Myocyte (in vitro differentiated cells): ENCODE measurements around the gene CACNA1H. TPM values are rescaled to one million over a fixed set of nuclear protein-coding genes. Genes with fewer than 3 reads are reported as not detected.

Experiments used
- DNase-seq: peaks from one replicate; pipeline ENCODE4 v3.0.0-alpha.2; 2012; ENCODE audit warnings: low read depth
- total RNA-seq: library from RNA; depleted of rRNA; stranded (reverse); fragments of >200 nt; gene quantifications from 2 replicates; pipeline ENCODE4 v1.2.3, GENCODE V29; 2014

CACNA1H gene
- total RNA-seq, 1 donor from 2014 or later, result 0.16 TPM

- DNase-seq, result no peak
These were observed 4.9 kb downstream of the CACNA1H start for GRCh38 chr16:1157639-1158455.

- no peak for DNase-seq
These were observed 5.8 kb downstream of the CACNA1H start for GRCh38 chr16:1158456-1159324.

DNA sequence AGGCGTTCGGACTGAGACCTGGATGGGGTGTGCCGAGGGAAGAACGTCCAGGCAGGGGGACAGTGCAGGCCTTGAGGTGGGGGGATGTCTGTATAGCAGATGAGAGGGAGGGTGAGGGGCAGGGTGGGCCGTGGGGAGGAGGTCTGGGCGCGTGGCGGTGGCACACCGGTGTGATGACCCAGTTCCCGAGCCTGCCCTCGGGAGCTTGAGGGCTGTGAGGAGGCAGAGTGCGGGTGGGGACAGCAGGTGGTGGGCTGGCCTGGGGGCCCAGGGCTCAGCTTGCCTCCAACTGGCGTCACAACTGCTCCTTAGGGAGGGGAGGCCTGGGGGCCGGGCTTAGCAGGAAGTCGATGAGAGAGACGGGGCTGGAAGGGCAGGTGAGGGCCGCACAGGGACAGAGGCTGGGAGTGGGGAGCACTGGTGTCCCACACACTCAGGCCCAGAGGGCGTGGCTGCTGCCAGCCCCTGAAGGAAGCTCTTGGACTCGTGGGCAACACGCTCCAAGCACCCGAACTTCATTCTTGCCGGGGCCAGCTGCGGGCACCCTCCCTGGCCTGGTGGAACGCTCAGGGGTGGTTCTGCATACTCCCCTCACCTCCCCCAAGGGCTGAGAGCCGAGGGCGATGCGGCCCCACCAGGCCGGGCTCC lies 6.5 kb downstream of the CACNA1H start:
- no peak for DNase-seq

DNA sequence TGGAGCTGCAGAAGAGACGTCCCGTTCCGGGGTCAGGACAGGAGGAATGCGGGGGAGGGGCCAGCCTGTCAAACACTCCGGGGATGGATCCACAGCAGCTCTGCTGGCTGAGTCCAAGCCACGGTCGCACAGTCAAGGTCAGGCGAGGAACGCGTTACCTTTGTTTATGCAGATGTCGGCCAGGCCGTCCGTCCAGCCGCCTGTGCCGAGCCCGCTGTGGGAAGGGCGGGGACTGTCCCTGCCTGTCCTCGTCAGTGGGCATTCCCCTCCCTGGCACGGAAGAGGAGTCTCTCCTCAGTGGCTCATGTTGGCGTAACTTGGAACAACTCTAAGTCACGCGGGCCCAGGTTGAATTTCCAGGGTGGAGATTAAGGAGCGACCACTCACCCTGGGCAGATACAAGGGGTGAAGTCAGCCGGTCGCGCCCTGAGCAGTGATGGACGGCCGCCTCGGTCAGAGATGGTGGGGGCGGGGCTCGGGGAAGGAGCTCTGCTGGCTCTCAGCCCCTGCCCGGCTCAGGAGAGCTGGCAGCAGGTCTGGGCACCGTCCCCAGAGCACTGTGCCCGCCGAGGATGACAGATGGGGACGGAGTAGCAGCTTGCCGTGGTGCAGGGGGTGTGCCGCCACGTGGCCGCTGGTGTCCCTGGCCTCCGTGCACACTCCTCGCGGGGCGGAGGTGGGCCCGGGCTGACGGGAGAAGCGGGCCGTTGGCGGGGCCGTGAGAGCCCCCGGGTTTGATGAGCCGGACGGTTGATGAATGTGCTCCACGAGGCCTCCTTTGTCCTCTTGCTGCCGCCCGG lies 7.3 kb downstream of the CACNA1H start:
- no peak for DNase-seq

GRCh38 chr16:1160773-1161348 lies 8.0 kb downstream of the CACNA1H start:
- no peak for DNase-seq

DNA sequence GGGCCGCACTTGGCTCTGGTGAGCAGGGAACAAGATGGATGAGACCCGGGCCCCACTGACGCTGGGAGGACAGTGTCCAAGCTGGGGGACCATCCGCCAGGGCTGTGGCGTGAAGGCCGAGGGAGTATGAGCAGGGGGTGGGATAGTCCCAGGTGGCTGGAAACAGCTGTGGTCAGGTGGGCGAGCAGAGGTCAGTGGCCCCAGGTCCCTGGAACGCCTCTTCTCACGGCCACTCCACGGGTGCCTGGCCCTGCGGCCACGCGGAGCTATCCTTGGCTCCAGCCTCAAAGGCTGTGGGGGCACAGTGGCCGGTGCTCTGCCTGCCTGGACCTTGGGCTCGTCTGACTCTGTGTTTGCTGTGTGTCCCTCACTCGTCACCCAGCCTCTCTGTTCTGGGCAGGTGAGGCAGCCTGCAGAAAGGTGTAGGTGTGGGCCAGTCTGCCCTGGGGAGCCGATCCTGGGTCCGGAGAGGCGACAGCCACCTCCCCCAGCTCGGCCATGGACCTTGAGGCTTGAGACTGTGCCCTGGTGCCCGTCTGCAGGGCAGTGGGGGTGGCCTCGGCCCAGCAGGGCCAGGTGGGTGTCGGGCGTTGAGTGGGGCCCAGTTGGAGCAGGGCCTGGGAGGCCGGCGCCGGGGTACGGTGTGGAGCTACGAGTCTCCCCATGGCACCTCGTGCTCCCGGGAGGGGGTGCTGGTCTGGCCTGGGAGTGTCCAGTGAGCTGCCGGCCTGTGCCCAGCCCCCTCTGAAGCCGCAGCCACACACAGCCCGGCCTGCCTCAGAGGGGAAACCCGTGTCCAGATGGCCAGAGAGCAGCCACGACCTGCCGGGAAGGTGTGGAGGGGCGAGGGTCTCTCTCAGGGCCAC lies 10.0 kb downstream of the CACNA1H start:
- no peak for DNase-seq

- DNase-seq, result peak; percentile 70
These were observed 10.7 kb downstream of the CACNA1H start for GRCh38 chr16:1163567-1164055.

GRCh38 chr16:1164382-1164781 lies 11.5 kb downstream of the CACNA1H start:
- no peak for DNase-seq

DNA sequence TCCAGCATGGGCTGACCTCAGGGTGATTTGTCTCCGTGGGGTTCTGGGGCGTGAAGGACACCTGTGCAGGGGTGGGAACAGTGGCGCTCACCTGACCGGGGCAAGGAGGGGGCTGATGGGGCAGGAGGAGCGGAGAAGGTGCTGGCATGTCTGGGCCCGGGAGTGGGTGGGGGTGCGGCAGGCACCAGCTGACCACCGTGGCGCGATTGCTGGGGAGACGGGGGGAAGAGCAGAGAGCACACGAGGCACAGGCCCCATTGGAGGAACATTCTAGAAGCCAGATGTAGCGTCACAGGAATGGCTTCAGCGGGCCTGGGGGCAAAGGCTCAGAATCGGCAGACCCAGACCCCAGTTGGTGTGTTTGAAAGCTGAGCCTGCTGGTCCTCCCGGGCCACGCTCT lies 12.1 kb downstream of the CACNA1H start:
- no peak for DNase-seq

- no peak for DNase-seq
These were observed 12.6 kb downstream of the CACNA1H start for GRCh38 chr16:1165511-1165910.

DNA sequence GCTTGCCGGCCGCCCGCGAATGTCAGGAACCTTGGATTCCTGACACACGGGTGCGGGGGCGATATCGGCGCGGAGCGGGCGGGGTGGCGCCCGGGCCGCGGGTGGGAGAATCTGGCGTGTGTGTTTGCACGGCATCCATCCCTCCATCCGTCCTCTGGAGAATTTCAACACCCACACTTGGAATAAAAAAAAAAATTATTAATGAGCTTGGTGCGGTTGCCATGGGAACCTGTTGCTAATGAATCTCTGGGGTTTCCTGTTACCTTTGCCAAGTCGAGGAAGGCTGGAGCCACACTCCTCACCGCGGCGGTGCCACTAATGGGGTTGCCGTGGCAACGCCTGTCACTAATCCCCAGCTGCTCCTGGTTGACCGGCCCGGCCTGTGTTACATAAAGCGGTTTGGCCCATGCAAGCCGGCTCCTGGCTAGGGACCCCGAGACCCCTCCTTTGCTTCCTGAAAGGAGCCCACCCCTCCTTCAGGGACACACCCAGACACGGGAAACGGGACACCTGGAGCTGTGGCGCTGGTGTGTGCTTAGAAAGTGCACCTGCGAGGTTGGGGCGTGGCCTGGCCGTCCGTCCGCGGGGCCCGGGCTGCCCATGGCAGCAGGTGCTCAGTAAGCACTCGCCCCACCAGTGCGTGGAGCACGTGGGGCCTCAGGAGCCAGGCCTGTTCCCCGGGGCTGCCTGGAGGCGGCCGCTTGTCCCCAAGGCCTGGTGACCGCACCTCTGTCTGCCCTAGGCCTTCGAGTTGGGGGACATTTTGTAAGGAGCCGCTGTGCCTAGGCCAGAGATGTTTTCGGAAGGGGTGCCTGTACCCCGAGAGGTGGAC lies 14.6 kb downstream of the CACNA1H start:
- peak; percentile 60 for DNase-seq

DNA sequence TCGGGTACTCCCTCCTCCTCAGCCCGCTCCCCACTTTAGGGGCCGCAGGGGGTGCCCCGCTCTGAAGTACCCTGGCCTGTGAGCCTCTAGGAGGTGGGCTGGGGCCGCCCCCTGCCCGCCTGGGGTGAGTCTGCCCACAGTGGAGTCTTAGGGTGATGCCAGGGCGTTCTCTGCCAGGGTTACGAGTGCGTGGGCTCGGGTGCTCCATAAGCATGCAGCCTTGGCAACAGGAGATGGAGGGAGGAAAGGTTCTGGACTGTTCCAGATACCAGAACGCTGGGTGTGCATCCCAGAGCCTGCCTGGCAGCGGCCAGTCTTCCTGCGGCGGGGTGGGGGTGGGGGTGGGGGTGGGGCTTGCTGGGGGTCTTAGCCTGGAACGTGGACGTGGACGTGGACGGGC lies 15.9 kb downstream of the CACNA1H start:
- no peak for DNase-seq

DNA sequence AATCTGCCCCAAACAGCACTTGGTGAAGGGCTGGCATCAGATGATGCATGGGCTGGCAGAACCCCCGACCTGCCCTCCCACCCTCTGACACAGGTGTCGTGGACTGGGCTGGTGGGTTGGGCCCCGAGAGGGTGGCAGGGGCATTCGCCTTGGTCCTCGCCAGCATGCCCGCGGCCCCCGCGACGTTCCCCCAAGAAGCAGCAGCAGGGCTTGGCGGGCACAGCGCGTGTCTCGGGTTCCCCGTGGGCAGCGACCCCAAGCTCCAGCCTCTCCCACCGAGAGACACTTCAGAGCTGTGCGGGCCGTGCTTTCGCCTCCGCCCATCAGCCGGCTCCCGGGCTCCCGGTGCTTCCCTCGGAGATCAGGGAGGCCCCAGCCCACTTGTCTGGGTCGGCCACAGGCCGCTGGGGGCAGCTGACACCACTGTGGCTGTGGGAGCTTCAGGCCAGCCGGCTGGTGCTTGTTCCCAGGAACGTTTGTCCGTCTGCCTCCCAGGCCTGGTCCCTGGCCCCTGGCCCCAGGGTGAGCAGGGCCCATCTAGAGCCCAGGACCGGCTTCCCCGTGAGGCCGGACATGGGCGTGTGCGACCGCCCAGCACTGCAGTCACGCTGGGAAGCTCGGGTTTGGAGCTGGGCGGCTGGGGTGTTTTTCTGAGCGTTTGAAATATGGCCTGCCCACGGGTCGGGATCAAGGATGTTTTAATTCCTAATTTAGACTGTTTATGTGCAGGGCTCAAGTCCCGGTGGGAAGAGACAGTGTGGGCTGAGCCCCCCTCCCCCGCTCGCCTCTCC lies 16.6 kb downstream of the CACNA1H start:
- DNase-seq, result peak; percentile 51

DNA sequence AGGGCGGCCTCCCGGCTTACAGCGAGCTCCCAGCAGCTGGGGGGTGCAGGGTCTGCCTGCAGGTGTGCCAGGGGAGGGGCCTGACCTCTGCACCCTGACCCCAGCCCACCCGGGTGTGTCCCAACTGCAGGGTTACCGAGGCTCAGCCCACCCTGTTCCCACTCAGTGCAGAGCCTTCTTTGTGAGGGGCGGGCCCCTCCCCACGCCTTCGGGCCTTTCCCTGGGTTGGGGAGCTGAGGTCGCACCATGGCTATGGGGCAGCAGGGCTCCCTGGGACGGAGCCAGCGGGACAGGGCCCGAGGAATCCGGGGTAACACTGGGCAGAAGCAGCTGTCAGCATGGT lies 17.1 kb downstream of the CACNA1H start:
- no peak for DNase-seq

DNA sequence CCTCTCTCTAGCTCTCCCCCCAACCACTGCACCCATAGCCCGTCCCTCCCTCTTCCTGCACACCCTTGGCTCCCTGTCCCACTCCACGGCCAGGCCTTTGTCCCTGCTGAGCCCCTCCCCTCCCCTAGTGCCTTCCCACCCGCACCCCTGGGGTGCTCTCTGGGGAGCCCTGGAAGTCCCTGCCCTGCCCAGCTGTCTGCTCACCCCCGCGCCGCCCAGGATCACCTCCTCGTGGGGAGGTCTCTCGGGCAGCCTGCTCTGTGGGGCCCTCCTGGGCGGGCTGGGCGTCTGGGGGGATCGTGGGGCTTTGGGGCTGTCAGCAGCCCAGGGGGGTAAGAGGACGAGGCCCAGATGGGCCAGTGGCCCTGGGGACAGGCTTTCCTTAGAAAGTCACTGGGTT lies 18.1 kb downstream of the CACNA1H start:
- no peak for DNase-seq

DNA sequence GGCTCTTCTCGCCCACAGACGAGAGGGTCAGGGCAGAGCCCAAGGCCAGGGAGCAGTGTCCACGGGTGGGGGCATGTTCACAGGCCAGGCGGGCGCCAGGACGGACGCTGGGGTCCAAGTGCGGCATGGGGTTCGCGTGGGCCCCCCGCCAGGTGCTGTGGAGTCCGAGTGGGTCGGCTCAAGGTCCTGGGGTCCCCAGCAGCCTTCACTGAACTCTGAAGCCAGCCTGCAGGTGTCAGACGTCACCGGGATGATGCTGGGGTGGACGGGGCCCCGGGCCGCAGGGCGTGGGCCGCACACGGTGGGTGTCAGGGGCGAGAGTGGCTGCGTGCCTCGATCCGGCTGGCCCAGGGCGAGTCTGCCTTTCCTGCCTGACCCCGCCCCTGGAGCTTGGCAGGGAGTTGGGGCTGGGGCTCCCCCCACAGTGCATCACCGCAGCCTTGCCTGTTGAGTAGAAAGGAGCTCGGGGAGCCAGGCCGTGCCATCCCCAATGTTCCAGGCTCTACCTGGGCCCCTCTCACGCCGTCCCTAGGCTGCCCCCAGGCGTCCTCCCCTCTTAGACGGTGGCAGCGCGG lies 19.0 kb downstream of the CACNA1H start:
- DNase-seq, result no peak

GRCh38 chr16:1172651-1173050 lies 19.7 kb downstream of the CACNA1H start:
- no peak for DNase-seq
